Measurements from ENCODE around the gene SERTAD4. TPM values are rescaled to one million over a fixed set of nuclear protein-coding genes. Genes with fewer than 3 reads are reported as not detected.

Gene SERTAD4
- polyA plus RNA-seq, 1 donor: 3.3 TPM

Other genes with a start within 250 kb of the SERTAD4 start
- gene HHAT, start 96.1 kb downstream of the SERTAD4 start, polyA plus RNA-seq (ENCODE audit: insufficient read length): 15.2 TPM

All from left kidney (tissue), 1 donor.